Motor neuron (in vitro differentiated cells): ENCODE data around the gene RAD51B. TPM values are rescaled to one million over a fixed set of nuclear protein-coding genes. Genes with fewer than 3 reads are reported as not detected.
"Not testable (repeated sequence)": the region's sequence is repeated elsewhere in the genome, so short reads cannot be mapped to it uniquely, and the experiment has no call there.

Experiments used
- ATAC-seq, 8 experiments: fragments of 200-7000 bp; cut with Tn5 transposase; replicated peaks in 6 of 8; 2 replicates each; pipeline ENCODE4 v1.8.0; 2021; ENCODE audit warnings: mild to moderate bottlenecking in 8 of 8, moderate library complexity in 8 of 8
- H3K27ac ChIP-seq, 2 donors: fragments of 250-450 bp; sonication (Bioruptor Pico); 2 replicates each; pipeline ENCODE4 v1.9.0; 2021; ENCODE audit warnings: antibody characterized with exemption in 2 of 2, mild to moderate bottlenecking in 2 of 2, moderate library complexity in 1 of 2
- H3K4me1 ChIP-seq, 2 donors: fragments of 250-450 bp; sonication (Bioruptor Pico); replicated peaks in 1 of 2; 2 replicates each; pipeline ENCODE4 v1.6.1; 2021; ENCODE audit warnings: antibody characterized with exemption in 2 of 2, mild to moderate bottlenecking in 2 of 2, moderate library complexity in 1 of 2
- H3K4me3 ChIP-seq, 5 donors: fragments of 250-450 bp; sonication (Bioruptor Pico); 2 replicates each; pipeline ENCODE4 v1.9.0; 2021; ENCODE audit warnings: antibody characterized with exemption in 5 of 5, mild to moderate bottlenecking in 5 of 5, moderate library complexity in 4 of 5
- WGBS, 10 experiments: fragments of 450-650 bp; shearing (Covaris generic); methylation state at CpG; one replicate each; pipeline ENCODE4 v1.0.0; 2022; 5-methylcytosine and 5-hydroxymethylcytosine counted together
- in situ Hi-C, 9 experiments: fragments of 400-800 bp; cut with MboI; loops; one replicate each; pipeline ENCODE4 v1.15.0; 2021; ENCODE audit warnings: low sequenced_read_pairs in 9 of 9, low pct_unique_long_range_greater_than_20kb in 2 of 9; ENCODE audit not compliant: unreplicated experiment in 9 of 9
- total RNA-seq, 8 experiments: library from RNA; unstranded; fragments of 300-600 nt; gene quantifications; 2 replicates each; pipeline versions ENCODE4 v1.2.3 to v1.2.4, GENCODE V29; 2022

Gene RAD51B
- total RNA-seq, 8 experiments from 2014 or later, result 5.4 to 37.7 (median 11.0) TPM

DNA sequence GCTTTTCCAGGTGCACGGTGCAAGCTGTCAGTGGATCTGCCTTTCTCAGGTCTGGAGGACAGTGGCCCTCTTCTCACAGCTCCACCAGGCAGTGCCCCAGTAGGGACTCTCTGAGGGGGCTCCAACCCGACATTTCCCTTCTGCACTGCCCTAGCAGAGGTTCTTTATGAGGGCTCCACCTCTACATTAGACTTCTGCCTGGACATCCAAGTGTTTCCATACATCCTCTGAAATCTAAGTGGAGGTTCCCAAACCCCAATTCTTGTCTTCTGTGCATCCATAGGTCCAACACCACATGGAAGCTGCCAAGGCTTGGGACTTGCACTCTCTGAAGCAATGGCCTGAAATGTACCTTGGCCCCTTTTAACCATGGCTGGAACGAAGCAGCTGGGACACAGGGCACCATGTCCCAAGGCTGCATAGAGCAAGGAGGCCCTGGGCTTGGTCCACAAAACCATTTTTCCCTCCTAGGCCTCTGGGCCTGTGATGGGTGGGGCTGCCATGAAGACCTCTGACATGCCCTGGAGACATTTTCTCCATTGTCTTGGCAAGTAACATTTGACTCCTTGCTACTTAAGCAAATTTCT, 282.2 kb downstream of the RAD51B start:
- WGBS, 10 experiments, result 82 to 100% (median 100%) methylated on average over 1 to 3 of the region's 3 CpGs; no CpG with 5 or more reads in 4 of the 10 experiments
- ATAC-seq, H3K4me3 ChIP-seq, H3K4me1 ChIP-seq, H3K27ac ChIP-seq: not testable (repeated sequence)
- in situ Hi-C loops, result loop anchor here in 1 of 9 experiments (25.0 kb wide), 1 partner anchor 735 kb away; no protein-coding TSS in a partner anchor

DNA sequence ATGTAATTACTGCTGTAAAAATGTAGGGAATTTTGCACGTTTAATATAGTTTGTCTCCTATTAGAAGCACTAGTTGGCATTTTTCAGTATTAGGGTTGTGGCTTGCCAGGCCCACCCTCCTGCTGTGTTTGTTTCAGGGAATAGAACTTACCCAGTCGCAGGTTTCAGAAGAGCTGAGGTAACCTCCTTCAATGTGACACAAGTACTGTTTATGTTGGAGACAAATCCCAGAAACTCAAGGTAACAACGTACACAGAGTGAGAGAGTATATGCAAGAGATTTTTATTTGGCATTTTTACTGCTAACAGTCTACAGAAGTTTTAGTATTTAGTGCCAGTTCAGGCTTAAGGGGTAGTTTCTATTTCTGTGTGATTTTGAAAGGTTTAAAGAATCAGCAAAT, 284.3 kb downstream of the RAD51B start:
- H3K4me3 ChIP-seq, result no peak overlapping the region
- no peak overlapping the region for H3K27ac ChIP-seq
- 7 to 95% (median 79%) methylated on average over 1 to 3 of the region's 3 CpGs; no CpG with 5 or more reads in 1 of the 10 experiments for WGBS, 10 experiments
- in situ Hi-C loops, result loop anchor here in 1 of 9 experiments (25.0 kb wide), 1 partner anchor 733 kb away; no protein-coding TSS in a partner anchor
- ATAC-seq, result no peak
- no peaks in the 10 kb centered on the region for H3K4me1 ChIP-seq

DNA sequence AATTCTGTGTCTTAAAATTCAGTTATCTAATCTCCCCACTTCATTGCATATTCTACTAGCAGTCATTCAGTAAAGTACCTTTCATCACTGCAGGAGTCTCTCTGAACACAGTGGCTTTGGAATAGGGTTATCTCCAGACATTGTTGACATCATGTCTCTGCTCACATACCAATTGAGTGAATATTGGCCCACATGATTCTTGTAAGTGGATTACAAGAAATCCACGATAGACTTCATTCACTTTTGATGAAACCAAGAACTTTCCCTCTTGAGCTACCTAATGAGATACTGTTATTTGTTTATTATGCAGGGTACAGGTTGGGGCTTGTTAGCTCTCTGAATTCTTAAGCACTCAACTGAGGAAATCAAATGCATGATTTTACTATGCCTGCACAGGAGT, 284.9 kb downstream of the RAD51B start:
- peak in 2 of 8 experiments; percentile 34 to 80 for ATAC-seq
- no peak overlapping the region for H3K27ac ChIP-seq
- WGBS, 10 experiments, result 0 to 100% (median 96%) methylated on average over 1 of the region's 1 CpG; no CpG with 5 or more reads in 4 of the 10 experiments
- in situ Hi-C loops, result loop anchor here in 1 of 9 experiments (25.0 kb wide), 1 partner anchor 733 kb away; no protein-coding TSS in a partner anchor
- no peak overlapping the region for H3K4me3 ChIP-seq
- H3K4me1 ChIP-seq, result no peaks in the 10 kb centered on the region

DNA sequence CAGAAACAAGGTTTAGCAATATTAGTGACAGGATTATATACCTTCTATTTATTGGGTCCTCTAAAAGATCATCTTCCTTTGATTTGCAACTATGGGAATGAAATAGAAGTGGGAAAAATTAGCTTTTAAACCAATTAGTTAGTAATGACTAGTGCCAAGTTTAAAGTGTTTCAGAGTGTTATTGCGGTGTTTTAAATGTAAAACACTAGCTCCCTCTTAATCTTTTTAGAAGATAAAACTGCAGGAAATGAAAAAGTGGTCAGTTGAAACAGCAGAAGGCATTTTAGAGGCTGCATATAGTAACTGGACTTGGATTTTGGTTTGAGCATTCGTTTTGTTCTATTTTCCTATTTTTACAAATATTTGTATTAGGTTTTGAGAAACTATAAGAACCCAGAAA, 286.2 kb downstream of the RAD51B start:
- no peak overlapping the region for H3K27ac ChIP-seq
- no peak overlapping the region for H3K4me3 ChIP-seq
- WGBS, 10 experiments, result 47 to 100% (median 90%) methylated on average over 1 to 2 of the region's 2 CpGs
- in situ Hi-C loops, result loop anchor here in 1 of 9 experiments (25.0 kb wide), 1 partner anchor 731 kb away; no protein-coding TSS in a partner anchor
- no peaks in the 10 kb centered on the region for H3K4me1 ChIP-seq
- no peak for ATAC-seq

DNA sequence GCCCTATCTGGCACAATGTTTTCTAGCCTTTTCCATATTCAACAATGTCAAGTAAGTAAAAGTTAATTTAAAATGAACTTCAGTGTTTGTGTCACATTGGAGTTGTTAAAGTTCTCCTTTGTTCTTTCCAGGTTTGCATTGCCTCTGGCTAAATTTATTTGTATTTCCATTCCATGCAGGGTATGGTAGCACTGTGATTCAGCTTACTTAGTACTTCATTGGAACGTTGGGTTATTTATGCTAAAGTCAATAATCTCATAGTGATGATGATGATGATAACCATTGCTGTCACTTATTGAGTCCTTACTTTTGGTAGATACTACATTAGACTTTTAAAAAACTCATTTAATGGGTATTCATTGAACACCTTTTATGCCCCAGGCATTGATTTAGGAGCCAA, 286.9 kb downstream of the RAD51B start:
- no peak overlapping the region for H3K27ac ChIP-seq
- ATAC-seq, result no peak
- H3K4me1 ChIP-seq, result peaks cover 2 to 3% of the 10 kb centered on the region in 2 donors
- in situ Hi-C loops, result loop anchor here in 1 of 9 experiments (25.0 kb wide), 1 partner anchor 731 kb away; no protein-coding TSS in a partner anchor
- 27 to 100% (median 78%) methylated on average over 1 of the region's 1 CpG; no CpG with 5 or more reads in 1 of the 10 experiments for WGBS, 10 experiments
- no peak overlapping the region for H3K4me3 ChIP-seq

DNA sequence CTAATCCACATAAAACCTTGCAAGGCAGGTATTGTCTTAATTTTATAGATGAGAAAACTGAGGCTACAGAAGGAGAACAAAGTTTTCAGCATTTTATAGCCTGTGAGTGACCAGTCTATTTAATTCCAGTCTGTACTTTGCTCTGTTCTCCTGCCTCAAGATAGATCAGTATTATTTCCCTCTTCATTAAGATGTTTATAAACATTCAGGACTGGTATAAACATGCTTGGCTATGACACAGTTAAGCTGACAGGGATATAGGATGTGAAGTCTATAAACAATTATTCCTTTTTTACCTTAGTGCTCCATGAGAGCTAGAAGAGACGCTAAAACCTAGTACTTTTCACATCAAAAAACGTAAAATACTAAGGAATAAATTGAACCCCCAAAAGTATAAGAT, 287.3 kb downstream of the RAD51B start:
- H3K4me3 ChIP-seq, result no peak overlapping the region
- no peak overlapping the region for H3K27ac ChIP-seq
- H3K4me1 ChIP-seq, result peaks cover 4% of the 10 kb centered on the region in 2 donors
- in situ Hi-C loops, result loop anchor here in 1 of 9 experiments (25.0 kb wide), 1 partner anchor 730 kb away; no protein-coding TSS in a partner anchor
- ATAC-seq, result no peak
- 84 to 100% (median 95%) methylated on average over 1 to 2 of the region's 2 CpGs for WGBS, 10 experiments

DNA sequence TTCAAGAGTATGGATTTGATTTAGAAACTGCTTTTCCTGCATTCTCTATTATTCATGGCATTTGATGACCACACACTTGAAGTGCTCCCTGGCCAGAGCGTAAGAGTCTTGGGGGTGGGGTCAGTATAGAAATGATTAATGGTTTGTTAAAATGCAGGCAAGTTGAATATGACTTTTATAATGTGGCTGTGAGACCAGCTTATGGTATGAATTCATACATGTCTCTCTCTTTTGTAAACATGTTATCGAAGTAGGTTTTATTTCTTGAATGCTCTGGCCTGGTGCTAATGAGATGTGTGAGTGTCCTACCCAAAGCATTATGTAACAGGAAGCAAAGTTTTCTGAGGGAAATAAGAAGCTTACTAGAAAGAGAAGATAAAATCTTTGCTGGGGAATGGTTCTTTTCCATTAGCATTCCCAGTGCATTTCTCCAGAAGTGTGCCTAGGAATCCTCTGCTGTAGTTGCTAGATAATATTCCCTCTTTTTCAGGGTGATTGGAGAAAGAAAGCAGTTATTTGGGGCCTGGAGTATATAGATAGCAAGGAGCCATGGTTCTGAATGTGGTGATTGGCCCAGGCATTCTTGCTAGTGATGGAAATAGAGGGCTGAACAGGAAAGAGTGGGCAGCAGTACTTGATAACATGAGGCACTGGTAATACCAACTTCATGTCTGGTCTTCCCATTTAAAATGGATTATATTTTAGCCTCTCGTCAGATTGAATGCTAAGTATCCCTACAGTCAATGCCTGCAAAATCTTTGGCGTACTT, 289.7 kb downstream of the RAD51B start:
- H3K27ac ChIP-seq, result no peak overlapping the region
- H3K4me1 ChIP-seq, result peaks cover 4% of the 10 kb centered on the region in 2 donors
- peak in 3 of 8 experiments; percentile 72 to 83 (median 78) for ATAC-seq
- WGBS, 10 experiments, result 27 to 100% (median 78%) methylated on average over 1 to 4 of the region's 4 CpGs; no CpG with 5 or more reads in 2 of the 10 experiments
- in situ Hi-C loops, result loop anchor here in 1 of 9 experiments (25.0 kb wide), 1 partner anchor 728 kb away; no protein-coding TSS in a partner anchor
- H3K4me3 ChIP-seq, result no peak overlapping the region

DNA sequence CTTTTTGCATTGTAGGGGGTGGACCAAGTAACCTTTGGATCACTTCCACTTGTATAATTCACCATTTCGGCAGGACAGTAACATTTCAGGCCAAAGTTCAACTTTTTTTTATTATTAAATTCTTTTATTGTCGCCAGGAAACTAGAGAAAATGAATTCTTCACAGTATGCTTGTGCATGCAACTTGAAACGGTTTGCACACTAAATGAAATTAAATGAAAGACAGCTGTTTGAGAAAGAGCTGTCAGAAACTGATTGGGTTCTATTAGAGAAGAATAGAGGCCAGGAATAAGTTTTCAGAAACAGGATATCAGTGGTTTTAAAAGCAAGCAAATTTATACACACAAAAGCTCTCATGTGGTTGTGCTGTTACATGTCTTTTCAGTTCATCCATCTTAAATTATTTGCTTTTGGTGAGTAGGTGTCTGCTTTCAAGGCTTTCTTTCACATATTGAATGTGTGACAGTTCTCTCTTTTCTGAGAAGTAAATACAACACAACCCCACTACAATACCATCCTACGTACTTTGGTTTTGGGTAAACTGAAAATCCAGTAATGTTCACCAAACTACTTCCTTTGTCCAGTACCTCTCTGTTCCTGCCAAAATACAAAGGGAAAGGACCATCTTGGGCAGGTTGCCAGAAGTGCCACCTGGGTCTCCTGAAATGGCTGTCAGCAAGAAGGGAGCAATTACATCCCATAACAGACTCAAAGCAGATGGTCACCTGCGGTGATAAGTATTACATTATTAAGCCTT, 291.7 kb downstream of the RAD51B start:
- Histone ChIP-seq H3K27ac (no peak overlapping the region), H3K4me1 (peaks cover 4% of the 10 kb centered on the region in 2 donors), H3K4me3 (no peak overlapping the region)
- in situ Hi-C loops, result loop anchor here in 1 of 9 experiments (25.0 kb wide), 1 partner anchor 726 kb away; no protein-coding TSS in a partner anchor
- ATAC-seq, result peak in 2 of 8 experiments; percentile 13 to 72
- 0 to 87% (median 56%) methylated on average over 1 to 5 of the region's 5 CpGs for WGBS, 10 experiments

DNA sequence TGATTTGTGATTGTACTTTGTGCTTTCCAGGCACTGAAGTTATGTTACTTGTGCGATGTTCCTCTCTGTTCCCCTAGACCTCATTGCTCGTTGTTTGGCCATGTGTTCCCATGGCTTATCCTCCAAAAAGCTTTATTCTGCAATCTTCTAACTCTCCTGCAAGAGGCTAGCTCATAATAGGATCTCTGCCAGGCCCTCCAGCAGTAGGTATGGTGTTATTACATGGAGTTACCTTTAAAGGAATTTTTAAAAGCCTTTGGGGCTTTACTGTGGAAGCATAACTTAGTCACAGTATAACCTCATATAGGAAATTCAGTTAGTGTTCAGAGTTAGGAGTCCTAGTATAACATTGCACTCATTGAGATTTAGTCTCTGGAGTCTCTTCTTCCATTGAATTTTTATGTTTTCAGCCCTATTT, 292.3 kb downstream of the RAD51B start:
- in situ Hi-C loops, result loop anchor here in 1 of 9 experiments (25.0 kb wide), 1 partner anchor 725 kb away; no protein-coding TSS in a partner anchor
- H3K4me1 ChIP-seq, result peaks cover 4% of the 10 kb centered on the region in 2 donors
- H3K27ac ChIP-seq, result no peak overlapping the region
- H3K4me3 ChIP-seq, result no peak overlapping the region
- ATAC-seq, result no peak
- 80 to 100% (median 97%) methylated on average over 1 to 2 of the region's 2 CpGs; no CpG with 5 or more reads in 4 of the 10 experiments for WGBS, 10 experiments

DNA sequence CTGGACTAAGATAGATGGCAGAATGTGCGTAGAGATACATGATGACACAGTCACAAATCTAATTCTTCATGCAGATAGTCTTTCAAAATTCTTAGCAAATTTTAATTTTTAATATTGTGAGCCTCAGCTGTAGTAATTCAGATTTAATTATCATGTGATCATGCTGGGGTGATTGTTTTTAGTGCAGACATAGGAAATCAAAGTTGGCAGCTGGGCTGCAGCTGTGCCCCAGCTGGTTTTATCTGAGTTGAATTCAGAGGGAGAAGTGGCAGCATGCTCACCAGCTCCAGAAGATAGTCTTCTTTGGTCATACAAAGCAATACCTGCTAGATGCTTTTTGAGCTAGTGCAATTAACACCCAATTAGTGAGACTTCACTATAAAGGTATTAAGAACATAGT, 292.9 kb downstream of the RAD51B start:
- in situ Hi-C loops, result loop anchor here in 1 of 9 experiments (25.0 kb wide), 1 partner anchor 725 kb away; no protein-coding TSS in a partner anchor
- Histone ChIP-seq H3K4me3 (no peak overlapping the region), H3K27ac (no peak overlapping the region), H3K4me1 (peaks cover 4% of the 10 kb centered on the region in 2 donors)
- 63 to 100% (median 88%) methylated on average over 1 of the region's 1 CpG; no CpG with 5 or more reads in 3 of the 10 experiments for WGBS, 10 experiments
- no peak for ATAC-seq

DNA sequence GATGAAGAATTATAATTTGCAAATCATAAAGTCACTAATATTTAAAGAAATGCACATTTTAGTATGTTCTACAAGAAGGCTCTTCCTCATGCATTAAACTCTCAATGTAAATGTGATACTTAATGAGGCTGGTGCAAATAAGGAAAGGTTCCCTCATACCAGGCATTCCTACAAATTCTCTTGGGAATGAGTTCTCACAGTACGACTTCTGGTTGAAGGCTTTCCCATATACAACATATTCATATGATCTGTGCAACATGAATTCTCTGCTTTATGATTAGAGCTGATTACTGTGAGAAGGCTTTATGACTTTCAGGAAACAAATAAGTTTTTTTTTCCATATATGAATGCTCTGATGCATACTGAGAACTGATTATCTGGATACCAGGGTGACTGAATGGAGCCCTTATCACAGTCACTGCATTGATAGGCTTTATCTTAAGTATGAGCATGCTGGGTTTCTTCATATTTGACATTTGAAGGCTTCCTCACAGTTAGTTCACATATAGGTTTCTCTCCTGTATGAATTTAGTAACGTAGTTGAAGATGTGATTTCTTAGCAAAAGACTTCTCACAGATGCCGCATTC, 293.9 kb downstream of the RAD51B start:
- H3K27ac ChIP-seq, result no peak overlapping the region
- peaks cover 4% of the 10 kb centered on the region in 2 donors for H3K4me1 ChIP-seq
- in situ Hi-C loops, result loop anchor here in 1 of 9 experiments (25.0 kb wide), 1 partner anchor 724 kb away; no protein-coding TSS in a partner anchor
- WGBS, 10 experiments, result 17 to 100% (median 90%) methylated on average over 1 to 3 of the region's 3 CpGs; no CpG with 5 or more reads in 1 of the 10 experiments
- ATAC-seq, result peak in 1 of 8 experiments; percentile 80
- no peak overlapping the region for H3K4me3 ChIP-seq

DNA sequence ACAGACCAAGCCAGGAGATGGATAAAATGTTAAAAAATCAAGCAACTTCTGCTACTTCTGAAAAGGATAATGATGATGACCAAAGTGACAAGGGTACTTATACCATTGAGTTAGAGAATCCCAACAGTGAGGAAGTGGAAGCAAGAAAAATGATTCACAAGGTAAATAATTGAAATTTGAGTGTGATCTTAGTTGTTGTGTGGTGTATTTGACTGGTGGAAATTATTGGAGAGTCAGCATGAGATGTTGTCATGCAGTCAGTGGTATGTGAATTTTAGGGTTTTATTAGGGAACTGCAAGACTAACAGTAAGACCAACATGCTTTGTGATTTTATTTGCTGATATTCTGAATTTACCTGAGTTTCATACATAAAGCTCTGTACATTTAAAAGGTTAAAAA, 296.4 kb downstream of the RAD51B start:
- not testable (repeated sequence) for H3K4me3 ChIP-seq, ATAC-seq, H3K4me1 ChIP-seq, H3K27ac ChIP-seq
- in situ Hi-C loops, result loop anchor here in 1 of 9 experiments (25.0 kb wide), 1 partner anchor 721 kb away; no protein-coding TSS in a partner anchor
